Measurements from ENCODE around the gene PRR30. TPM values are rescaled to one million over a fixed set of nuclear protein-coding genes. Genes with fewer than 3 reads are reported as not detected.

PRR30 gene
- total and polyA plus RNA-seq, 2 donors from 2014 or later = not detected

DNA sequence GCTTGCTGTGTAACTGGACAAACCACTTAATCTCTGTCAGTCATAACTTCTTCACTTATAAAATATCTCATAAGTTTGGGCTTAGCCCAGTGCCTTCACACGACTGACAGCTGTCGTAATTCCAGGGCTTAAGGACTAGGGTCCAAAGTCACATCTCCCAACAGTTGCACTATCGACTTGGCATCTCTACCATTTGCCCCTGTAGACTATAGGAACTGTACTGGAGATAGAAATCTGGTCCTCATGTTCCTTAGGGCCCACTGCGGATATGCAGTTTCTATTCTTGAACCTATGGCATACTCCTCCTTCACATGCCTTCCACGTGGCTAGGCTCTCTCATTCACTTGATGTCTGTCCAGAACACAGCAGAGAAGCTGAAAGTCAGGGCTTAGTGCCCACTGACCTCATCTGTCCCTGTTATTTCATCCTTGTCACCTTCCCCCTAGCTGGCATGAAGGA lies 12.9 kb downstream of the PRR30 start:
- DNase-seq (no peak), FAIRE-seq (no peak)
- Histone ChIP-seq H3K4me3 (ENCODE audit: low read length in 3 of 3) (no peak overlapping the region), H3K27ac (ENCODE audit: low read depth in 2 of 2, low read length in 2 of 2) (no peak overlapping the region), H3K27me3 (ENCODE audit: control insufficient read depth, insufficient read depth, low read length) (no peaks in the 10 kb centered on the region), H3K9me3 (ENCODE audit: control insufficient read depth in 2 of 3, insufficient read depth in 1 of 3, low read length in 3 of 3) (no peaks in the 10 kb centered on the region), H3K9ac (ENCODE audit: low read length in 3 of 3) (no peak overlapping the region), H3K4me1 (ENCODE audit: control insufficient read depth in 2 of 3, insufficient read depth in 2 of 3, low read depth in 1 of 3, low read length in 3 of 3) (peaks cover 0 to 6% (median 0%) of the 10 kb centered on the region in 3 donors), H3K36me3 (ENCODE audit: control insufficient read depth in 2 of 3, insufficient read depth in 3 of 3, low read length in 3 of 3) (peaks cover 0 to 7% (median 4%) of the 10 kb centered on the region in 3 donors)
- TF ChIP-seq, protein P1, sequence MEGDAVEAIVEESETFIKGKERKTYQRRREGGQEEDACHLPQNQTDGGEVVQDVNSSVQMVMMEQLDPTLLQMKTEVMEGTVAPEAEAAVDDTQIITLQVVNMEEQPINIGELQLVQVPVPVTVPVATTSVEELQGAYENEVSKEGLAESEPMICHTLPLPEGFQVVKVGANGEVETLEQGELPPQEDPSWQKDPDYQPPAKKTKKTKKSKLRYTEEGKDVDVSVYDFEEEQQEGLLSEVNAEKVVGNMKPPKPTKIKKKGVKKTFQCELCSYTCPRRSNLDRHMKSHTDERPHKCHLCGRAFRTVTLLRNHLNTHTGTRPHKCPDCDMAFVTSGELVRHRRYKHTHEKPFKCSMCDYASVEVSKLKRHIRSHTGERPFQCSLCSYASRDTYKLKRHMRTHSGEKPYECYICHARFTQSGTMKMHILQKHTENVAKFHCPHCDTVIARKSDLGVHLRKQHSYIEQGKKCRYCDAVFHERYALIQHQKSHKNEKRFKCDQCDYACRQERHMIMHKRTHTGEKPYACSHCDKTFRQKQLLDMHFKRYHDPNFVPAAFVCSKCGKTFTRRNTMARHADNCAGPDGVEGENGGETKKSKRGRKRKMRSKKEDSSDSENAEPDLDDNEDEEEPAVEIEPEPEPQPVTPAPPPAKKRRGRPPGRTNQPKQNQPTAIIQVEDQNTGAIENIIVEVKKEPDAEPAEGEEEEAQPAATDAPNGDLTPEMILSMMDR (IDR thresholded peaks at IDR 0.05; ENCODE audit: borderline replicate concordance, extremely low read depth, insufficient read depth) = no peak
- intact Hi-C loops (cut with DNase I) = no loop called here

DNA sequence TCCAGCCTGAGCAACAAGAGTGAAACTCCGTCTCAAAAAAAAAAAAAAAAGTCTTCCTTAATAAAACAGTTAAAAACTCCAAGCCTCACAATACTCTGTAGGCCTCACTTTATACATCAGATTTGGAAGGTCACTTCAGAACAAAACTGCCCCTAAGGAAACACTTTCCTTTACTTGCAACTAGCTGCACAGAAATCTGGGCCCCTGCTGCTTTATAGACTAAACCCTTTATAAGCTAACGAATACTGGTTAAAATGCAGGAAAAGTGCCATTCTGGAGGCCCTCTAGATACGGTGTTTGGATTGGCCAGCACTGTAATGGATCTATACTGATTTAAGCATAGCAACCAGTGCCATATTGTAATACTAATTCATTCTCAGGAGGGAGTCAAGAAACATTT lies 14.1 kb downstream of the PRR30 start:
- DNase-seq = no peak
- H3K9me3 ChIP-seq (ENCODE audit: control insufficient read depth in 2 of 3, insufficient read depth in 1 of 3, low read length in 3 of 3) = no peaks in the 10 kb centered on the region
- no peak for FAIRE-seq
- no peaks in the 10 kb centered on the region for H3K36me3 ChIP-seq (ENCODE audit: control insufficient read depth in 2 of 3, insufficient read depth in 3 of 3, low read length in 3 of 3)
- TF ChIP-seq, protein P1 (IDR thresholded peaks at IDR 0.05; ENCODE audit: borderline replicate concordance, extremely low read depth, insufficient read depth) = no peak
- H3K4me1 ChIP-seq (ENCODE audit: control insufficient read depth in 2 of 3, insufficient read depth in 2 of 3, low read depth in 1 of 3, low read length in 3 of 3) = peaks cover 0 to 6% (median 0%) of the 10 kb centered on the region in 3 donors
- intact Hi-C loops (cut with DNase I) = no loop called here
- no peak overlapping the region for H3K4me3 ChIP-seq (ENCODE audit: low read length in 3 of 3)
- no peak overlapping the region for H3K9ac ChIP-seq (ENCODE audit: low read length in 3 of 3)
- H3K27ac ChIP-seq (ENCODE audit: low read depth in 2 of 2, low read length in 2 of 2) = no peak overlapping the region
- no peaks in the 10 kb centered on the region for H3K27me3 ChIP-seq (ENCODE audit: control insufficient read depth, insufficient read depth, low read length)

DNA sequence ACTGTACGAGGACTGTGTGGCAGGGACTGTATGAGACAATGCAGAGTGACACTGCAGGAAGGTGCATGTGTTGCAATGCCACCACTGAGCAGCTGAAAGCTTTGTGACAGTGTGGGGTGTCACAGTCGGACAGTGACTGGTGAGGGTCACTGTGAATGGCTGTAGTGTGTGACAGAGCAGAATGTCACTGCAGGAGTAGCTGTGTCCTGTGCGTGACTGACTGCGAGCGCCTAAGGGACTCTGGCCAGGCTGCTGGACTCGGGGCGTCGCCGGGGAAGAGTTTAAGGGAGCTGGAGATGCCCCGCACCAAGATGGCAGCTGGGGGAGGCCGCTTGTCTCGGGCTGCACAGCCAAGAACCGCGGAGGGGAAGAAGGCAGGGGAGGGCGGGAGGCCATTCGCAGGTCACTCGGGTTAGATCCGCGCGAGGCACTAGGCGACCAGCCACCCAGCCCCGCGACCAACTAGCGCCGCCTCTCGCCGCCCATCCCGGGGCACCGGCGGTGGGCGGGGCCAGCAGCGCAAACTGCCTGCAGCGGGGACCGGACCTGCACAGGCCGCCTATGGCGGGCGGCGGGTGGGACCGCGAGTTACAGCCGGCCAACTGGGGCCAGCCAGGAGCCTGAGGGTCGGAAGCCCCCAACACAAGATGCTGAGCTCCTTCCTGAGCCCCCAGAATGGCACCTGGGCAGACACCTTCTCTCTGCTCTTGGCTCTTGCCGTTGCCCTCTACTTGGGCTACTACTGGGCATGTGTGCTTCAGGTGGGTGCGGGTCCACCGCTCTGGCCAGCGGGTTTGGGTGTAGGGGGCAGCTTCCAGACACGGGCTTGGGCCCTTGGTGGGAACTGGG lies 15.7 kb downstream of the PRR30 start, which contains the start of gene ABHD1:
Gene ABHD1 (plus strand): TSS at position 514 of the 849 bp plus-strand sequence. CDS start 134 bp downstream, at position 648.
- TF ChIP-seq, protein P1 (IDR thresholded peaks at IDR 0.05; ENCODE audit: borderline replicate concordance, extremely low read depth, insufficient read depth) = no peak
- Histone ChIP-seq H3K36me3 (ENCODE audit: control insufficient read depth in 2 of 3, insufficient read depth in 3 of 3, low read length in 3 of 3) (no peaks in the 10 kb centered on the region), H3K9me3 (ENCODE audit: control insufficient read depth in 2 of 3, insufficient read depth in 1 of 3, low read length in 3 of 3) (peaks cover 0 to 1% (median 0%) of the 10 kb centered on the region in 3 donors), H3K4me3 (ENCODE audit: low read length in 3 of 3) (peak within 1 kb of the TSS; percentile 35 to 77 (median 69)), H3K9ac (ENCODE audit: low read length in 3 of 3) (peak within 1 kb of the TSS in 1 of 3 donors; percentile 44), H3K4me1 (ENCODE audit: control insufficient read depth in 2 of 3, insufficient read depth in 2 of 3, low read depth in 1 of 3, low read length in 3 of 3) (peaks cover 0 to 11% (median 0%) of the 10 kb centered on the region in 3 donors), H3K27ac (ENCODE audit: low read depth in 2 of 2, low read length in 2 of 2) (no peak within 1 kb of the TSS), H3K27me3 (ENCODE audit: control insufficient read depth, insufficient read depth, low read length) (peaks cover 5% of the 10 kb centered on the region)
- DNase-seq (peak; percentile 51 to 83 (median 70)), FAIRE-seq (no peak)
- intact Hi-C loops (cut with DNase I) = no loop called here
